Stimulated activated naive CD4-positive, alpha-beta T cell (primary cell): Measurements from ENCODE around the gene KCNK13.
"Not testable (repeated sequence)": the region's sequence is repeated elsewhere in the genome, so short reads cannot be mapped to it uniquely, and the experiment has no call there.

Source experiments
- DNase-seq, 6 experiments: peaks; one replicate each; lab custom pipeline; 2025; lab: John Stamatoyannopoulos, UW

KCNK13 gene

GRCh38 chr14:90060965-90061684 lies 669 bp upstream of the KCNK13 start:
- DNase-seq, result no peak

DNA sequence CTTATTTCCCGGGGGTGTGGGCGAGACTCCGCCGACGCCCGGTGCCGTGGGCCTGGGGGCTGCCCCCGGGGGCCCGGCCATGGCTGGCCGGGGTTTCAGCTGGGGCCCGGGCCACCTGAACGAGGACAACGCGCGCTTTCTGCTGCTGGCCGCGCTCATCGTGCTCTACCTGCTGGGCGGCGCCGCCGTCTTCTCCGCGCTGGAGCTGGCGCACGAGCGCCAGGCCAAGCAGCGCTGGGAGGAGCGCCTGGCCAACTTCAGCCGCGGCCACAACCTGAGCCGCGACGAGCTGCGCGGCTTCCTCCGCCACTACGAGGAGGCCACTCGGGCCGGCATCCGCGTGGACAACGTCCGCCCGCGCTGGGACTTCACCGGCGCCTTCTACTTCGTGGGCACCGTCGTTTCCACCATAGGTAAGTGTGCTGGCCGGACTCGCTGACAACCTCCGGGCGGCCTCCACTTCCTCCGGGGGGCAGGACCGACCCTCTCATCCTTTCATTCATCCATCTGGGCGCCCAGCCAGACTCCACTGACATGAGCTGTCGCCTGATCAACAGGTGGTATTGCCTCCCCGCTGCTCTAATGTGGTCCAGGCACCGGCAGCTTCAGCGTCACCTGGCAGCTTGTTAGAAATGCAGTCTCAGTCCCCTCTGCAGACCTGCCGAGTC lies 467 bp downstream of the KCNK13 start:
- no peak for DNase-seq

DNA sequence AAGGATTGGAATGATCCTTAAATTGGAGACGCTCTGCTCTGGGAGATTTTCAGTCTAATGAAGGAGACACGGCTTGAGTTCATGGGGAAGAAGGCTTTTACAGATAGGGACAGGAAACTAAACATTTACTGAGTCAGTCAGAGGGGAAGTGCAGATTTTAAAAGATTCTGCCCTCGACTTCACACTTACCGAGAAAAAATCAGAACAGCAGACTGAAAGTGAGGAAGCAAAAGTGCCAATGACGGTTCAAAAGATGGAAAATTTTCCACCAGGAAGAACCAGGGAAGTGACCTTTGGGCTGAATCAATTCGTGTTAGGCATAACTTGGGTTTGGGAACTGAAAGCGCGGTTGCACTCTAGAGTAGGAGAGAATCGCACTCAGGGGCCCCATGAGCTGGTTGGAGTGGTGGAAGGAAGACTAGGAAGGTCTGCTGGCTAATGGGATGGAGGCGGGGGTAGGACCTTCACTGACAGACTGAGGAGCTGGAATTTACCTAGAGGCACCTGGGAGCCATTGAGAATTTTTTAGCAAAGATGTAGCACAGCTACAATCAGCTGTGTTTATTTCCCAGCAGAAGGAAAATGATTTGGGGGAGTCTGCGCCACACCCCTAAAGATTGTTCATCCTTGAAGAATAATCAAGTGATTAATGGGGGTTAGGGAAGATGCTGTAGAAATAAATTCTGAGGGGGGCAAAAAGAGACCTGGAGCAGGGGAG lies 1.2 kb downstream of the KCNK13 start:
- DNase-seq, result no peak

- DNase-seq, result no peak
Observed at GRCh38 chr14:90072350-90072749, 10.6 kb downstream of the KCNK13 start.

DNA sequence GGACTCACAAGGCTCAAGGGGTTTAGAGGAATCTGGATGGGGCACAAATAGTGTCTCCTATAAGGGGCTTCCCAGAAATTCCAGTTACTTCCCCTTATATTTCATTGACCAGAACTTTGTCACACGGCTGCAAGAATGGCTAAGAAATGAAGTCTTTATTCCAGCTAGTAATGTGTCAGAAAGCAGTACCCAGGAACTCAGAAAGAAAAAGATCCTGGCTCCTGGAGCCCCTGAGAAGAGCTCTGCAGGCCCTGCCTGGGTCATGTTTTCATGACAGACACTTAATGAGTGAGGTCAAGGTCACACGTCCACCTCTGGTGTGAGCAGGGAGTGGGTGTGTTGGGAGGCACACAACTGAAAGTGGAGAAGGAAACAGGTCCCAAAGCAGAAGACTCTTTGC lies 17.8 kb downstream of the KCNK13 start:
- no peak for DNase-seq

DNA sequence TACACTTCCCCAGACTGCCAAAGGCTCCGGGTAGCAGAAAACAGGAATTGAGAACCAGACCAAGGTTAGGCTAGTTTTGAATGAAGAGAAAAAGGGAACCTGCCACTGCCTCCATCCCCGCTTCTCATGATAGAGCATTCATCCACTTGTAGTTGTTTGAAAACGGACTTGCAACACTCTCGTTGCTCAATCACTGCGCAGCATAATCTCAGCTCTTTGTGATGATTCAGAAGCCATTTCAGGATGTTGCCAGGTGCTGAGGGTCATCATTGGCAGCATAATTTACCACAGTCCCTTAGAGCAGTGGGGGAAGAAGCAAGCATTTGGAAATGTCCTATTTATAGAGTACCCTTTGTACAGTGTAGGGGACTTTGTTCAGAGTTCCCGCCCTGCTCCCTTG lies 25.6 kb downstream of the KCNK13 start:
- no peak for DNase-seq

DNA sequence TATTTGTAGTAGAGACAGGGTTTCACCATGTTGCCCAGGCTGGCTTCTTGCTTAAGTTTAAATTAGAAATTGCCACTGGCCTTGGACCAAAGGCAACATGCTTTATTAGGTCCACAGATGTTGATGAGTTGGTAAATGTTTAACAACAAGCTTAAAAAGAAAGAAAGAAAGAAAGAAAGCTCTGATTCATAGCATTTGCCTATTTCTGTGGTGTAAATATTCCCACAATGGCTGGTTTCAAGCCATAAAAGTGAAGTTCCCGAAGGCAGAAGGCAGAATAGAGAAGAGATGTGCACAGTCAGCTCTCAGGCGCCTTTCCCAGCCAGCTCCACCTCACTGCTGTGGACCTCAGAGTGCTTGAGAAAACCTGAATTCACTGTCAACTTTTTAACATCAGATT lies 26.4 kb downstream of the KCNK13 start:
- no peak for DNase-seq

- DNase-seq, result not testable (repeated sequence)
Observed at GRCh38 chr14:90089486-90089885, 27.7 kb downstream of the KCNK13 start.

GRCh38 chr14:90091393-90091792 lies 29.6 kb downstream of the KCNK13 start:
- no peak for DNase-seq

- no peak for DNase-seq
Observed at GRCh38 chr14:90093942-90094595, 32.3 kb downstream of the KCNK13 start.

GRCh38 chr14:90095096-90095495 lies 33.3 kb downstream of the KCNK13 start:
- DNase-seq, result no peak

DNA sequence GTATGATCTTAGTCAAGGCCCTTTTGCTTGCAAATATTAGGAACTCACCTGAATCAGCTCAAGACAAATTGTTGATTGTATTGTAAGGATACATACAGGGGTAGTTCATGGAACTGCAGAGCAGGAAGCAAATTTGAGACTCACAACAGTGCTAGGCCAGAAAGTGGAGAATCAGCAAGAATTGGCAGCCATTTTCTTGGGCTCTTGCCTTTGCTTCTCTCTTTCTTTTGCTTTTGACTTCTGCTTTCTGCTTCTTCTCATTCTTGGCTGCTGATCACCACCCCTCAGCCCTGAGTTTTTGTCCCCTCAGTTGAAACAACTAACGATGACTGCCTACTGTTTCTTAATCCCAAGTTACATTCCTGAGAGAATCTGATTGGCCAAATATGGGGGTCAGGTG lies 34.8 kb downstream of the KCNK13 start:
- no peak for DNase-seq

DNA sequence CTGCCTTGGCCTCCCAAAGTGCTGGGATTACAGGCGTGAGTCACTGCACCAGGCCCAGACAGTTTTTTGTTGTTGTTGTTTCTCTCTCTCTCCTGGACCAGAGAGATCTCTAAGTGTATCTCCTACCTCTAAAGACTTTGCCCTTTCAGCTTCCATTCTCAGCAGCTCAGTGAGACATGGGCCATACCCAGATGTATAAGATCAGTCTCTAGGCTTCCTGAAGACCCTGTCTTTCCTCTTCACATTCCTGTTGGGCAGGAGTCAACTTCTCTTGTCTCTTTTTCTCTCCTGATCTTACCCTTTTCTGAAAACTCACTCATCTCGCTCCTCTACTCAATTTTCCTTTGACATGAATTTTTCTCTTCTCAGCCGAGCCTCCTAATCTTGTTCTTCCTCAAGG lies 42.0 kb downstream of the KCNK13 start:
- DNase-seq, result no peak

- no peak for DNase-seq
Observed at GRCh38 chr14:90105756-90106155, 44.0 kb downstream of the KCNK13 start.

GRCh38 chr14:90107789-90108188 lies 46.0 kb downstream of the KCNK13 start:
- DNase-seq, result no peak

DNA sequence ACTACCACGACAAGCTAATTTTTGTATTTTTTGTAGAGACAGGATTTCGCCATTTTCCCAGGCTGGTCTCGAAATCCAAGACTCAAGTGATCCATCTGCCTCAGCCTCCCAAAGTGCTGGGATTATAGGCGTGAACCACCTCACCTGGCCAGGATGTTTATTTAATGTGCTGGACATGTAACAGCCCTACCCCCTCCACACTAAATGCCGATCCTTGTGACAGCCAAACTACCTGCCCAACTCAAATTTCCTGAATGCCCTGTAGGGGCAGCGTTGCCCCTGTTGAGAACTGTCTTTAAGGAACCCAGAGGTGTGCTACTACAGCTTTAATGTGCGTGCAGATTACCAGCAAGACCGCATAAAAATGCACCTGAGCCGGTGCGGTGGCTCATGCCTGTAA lies 48.1 kb downstream of the KCNK13 start:
- DNase-seq, result no peak

GRCh38 chr14:90111895-90112534 lies 50.2 kb downstream of the KCNK13 start:
- no peak for DNase-seq

DNA sequence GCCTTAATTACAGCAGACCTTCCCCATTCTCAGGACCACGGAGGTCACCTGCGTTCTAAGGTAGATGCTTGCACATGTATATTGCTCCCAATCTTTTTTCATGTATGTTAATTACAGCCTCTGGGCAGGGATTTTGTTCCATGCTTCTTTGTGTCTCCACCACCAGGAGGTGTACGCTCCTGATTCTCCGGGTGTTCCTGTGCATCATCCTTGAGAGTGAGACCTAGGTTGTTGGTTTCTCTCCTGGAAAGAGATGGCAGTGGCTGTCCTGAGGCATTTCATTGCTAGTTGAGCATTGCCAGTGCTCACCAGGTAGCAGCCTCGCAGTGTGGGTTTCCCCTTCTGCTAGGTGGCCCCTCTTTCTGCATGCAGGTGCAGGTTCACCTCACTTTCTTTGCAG lies 52.8 kb downstream of the KCNK13 start:
- no peak for DNase-seq

DNA sequence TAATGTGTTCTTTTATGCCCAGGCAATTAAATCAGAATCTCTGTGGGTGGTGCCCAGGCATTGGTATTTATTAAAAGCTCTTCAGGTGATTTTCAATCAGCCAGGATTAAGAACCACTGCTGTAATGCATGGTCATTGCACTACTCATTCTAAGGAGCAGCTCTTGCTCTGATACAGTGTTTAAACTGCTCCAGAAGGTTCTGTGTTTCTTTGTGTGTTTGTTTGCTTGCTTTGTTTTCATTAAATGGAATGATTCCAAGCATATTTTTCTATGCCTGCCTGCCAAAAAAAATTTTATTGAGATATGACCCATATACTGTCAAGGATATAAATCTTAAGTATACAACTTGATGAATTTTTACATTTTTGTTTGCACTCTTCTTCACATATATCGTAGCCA lies 54.0 kb downstream of the KCNK13 start:
- DNase-seq, result no peak

GRCh38 chr14:90116444-90116843 lies 54.6 kb downstream of the KCNK13 start:
- DNase-seq, result no peak

- DNase-seq, result no peak
Observed at GRCh38 chr14:90118027-90118426, 56.2 kb downstream of the KCNK13 start.

- DNase-seq, result no peak
Observed at GRCh38 chr14:90126260-90126659, 64.5 kb downstream of the KCNK13 start.
